GM06990 (cell line): ENCODE results near the gene SRMS.

Experiments used
- DNase-seq: peaks from one replicate; pipeline ENCODE4 v3.0.0-alpha.2; 2011; ENCODE audit not compliant: insufficient read length; ENCODE audit errors: extremely low read depth
- H3K27me3 ChIP-seq: replicated peaks from 2 replicates; pipeline ENCODE4 v1.6.0; 2011; ENCODE audit warnings: low read length; ENCODE audit not compliant: control insufficient read depth, insufficient read depth
- H3K36me3 ChIP-seq: 2 replicates; pipeline ENCODE4 v1.5.1; 2011; ENCODE audit warnings: low read length; ENCODE audit not compliant: control insufficient read depth, insufficient read depth
- H3K4me3 ChIP-seq: replicated peaks from 2 replicates; pipeline ENCODE4 v1.5.1; 2011; ENCODE audit warnings: low read depth, mild to moderate bottlenecking, control low read depth, low read length
- CTCF ChIP-seq: IDR thresholded peaks from 2 replicates; pipeline ENCODE4 v1.5.1; 2011; ENCODE audit warnings: low read length, control low read depth, mild to moderate bottlenecking, inconsistent platforms; ENCODE audit not compliant: insufficient read depth, poor library complexity, severe bottlenecking

The SRMS gene

GRCh38 chr20:63542031-63542559 lies 5.5 kb downstream of the SRMS start:
- Histone ChIP-seq H3K4me3 (no peak overlapping the region), H3K27me3 (no peaks in the 10 kb centered on the region), H3K36me3 (no peaks in the 10 kb centered on the region)
- no peak for TF ChIP-seq CTCF
- no peak for DNase-seq

GRCh38 chr20:63541371-63541770 lies 6.2 kb downstream of the SRMS start:
- DNase-seq = no peak
- Histone ChIP-seq H3K27me3 (no peaks in the 10 kb centered on the region), H3K36me3 (no peaks in the 10 kb centered on the region), H3K4me3 (no peak overlapping the region)
- no peak for TF ChIP-seq CTCF

GRCh38 chr20:63540417-63541186 lies 6.9 kb downstream of the SRMS start:
- no peaks in the 10 kb centered on the region for H3K27me3 ChIP-seq
- H3K36me3 ChIP-seq = no peaks in the 10 kb centered on the region
- H3K4me3 ChIP-seq = no peak overlapping the region
- no peak for TF ChIP-seq CTCF
- no peak for DNase-seq

GRCh38 chr20:63539441-63540370 lies 7.8 kb downstream of the SRMS start:
- DNase-seq = no peak
- Histone ChIP-seq H3K36me3 (no peaks in the 10 kb centered on the region), H3K4me3 (no peak overlapping the region), H3K27me3 (no peaks in the 10 kb centered on the region)
- no peak for TF ChIP-seq CTCF

GRCh38 chr20:63539092-63539430 lies 8.5 kb downstream of the SRMS start:
- DNase-seq = no peak
- H3K27me3 ChIP-seq = no peaks in the 10 kb centered on the region
- no peaks in the 10 kb centered on the region for H3K36me3 ChIP-seq
- no peak for TF ChIP-seq CTCF
- no peak overlapping the region for H3K4me3 ChIP-seq
